Fibroblast of lung (primary cell): ENCODE results near the gene BANF2. TPM values are rescaled to one million over a fixed set of nuclear protein-coding genes. Genes with fewer than 3 reads are reported as not detected.

ENCODE experiments used
- DNase-seq, 2 donors: peaks; one replicate each; pipeline versions ENCODE4 v3.0.0 to v3.0.0-alpha.2; 2010; ENCODE audit warnings: low read depth in 2 of 2
- H2AFZ ChIP-seq: 2 replicates; pipeline ENCODE4 v1.5.1; 2012; ENCODE audit warnings: low read length, control low read depth, inconsistent platforms
- H3K27ac ChIP-seq: 2 replicates; pipeline ENCODE4 v1.5.1; 2011; ENCODE audit warnings: low read length, control low read depth; ENCODE audit not compliant: insufficient read depth
- H3K27me3 ChIP-seq: 2 replicates; pipeline ENCODE4 v1.5.1; 2011; ENCODE audit warnings: mild to moderate bottlenecking, low read length; ENCODE audit not compliant: control insufficient read depth, insufficient read depth
- H3K36me3 ChIP-seq: 2 replicates; pipeline ENCODE4 v1.5.1; 2011; ENCODE audit warnings: low read length; ENCODE audit not compliant: control insufficient read depth, insufficient read depth
- H3K4me1 ChIP-seq: 2 replicates; pipeline ENCODE4 v1.5.1; 2011; ENCODE audit warnings: low read length; ENCODE audit not compliant: control insufficient read depth, insufficient read depth; ENCODE audit errors: extremely low read depth
- H3K4me2 ChIP-seq: 2 replicates; pipeline ENCODE4 v1.5.1; 2011; ENCODE audit warnings: low read length, control low read depth; ENCODE audit not compliant: insufficient read depth; ENCODE audit errors: extremely low read depth
- H3K4me3 ChIP-seq, 4 experiments: fragments of 200-600 bp in 1 of 4; sonication (generic) in 1 of 4; replicated peaks in 1 of 4; 2 replicates each; pipeline ENCODE4 v1.5.1; 2011 to 2016; ENCODE audit warnings: low read length in 4 of 4, low read depth in 3 of 4, mild to moderate bottlenecking in 3 of 4, control low read depth in 2 of 4, inconsistent platforms in 1 of 4, mixed read lengths in 1 of 4; ENCODE audit not compliant: insufficient read depth in 1 of 4; ENCODE audit errors: control extremely low read depth in 1 of 4
- H3K79me2 ChIP-seq: 2 replicates; pipeline ENCODE4 v1.5.1; 2012; ENCODE audit warnings: mild to moderate bottlenecking, low read length, inconsistent platforms; ENCODE audit not compliant: control insufficient read depth, insufficient read depth
- H3K9ac ChIP-seq: 2 replicates; pipeline ENCODE4 v1.5.1; 2011; ENCODE audit warnings: mild to moderate bottlenecking, low read length, control low read depth; ENCODE audit not compliant: insufficient read depth
- H3K9me3 ChIP-seq: 2 replicates; pipeline ENCODE4 v1.5.1; 2012; ENCODE audit warnings: low read depth, low read length; ENCODE audit not compliant: control insufficient read depth, insufficient read depth
- H4K20me1 ChIP-seq: 2 replicates; pipeline ENCODE4 v1.5.1; 2011; ENCODE audit warnings: low read length; ENCODE audit not compliant: control insufficient read depth, insufficient read depth; ENCODE audit errors: extremely low read depth
- EZH2 ChIP-seq: IDR thresholded peaks from 2 replicates; pipeline ENCODE4 v1.5.1; 2012; ENCODE audit warnings: low read length, control low read depth, mild to moderate bottlenecking; ENCODE audit errors: missing control alignments
- polyA plus RNA-seq, 2 donors: library from polyadenylated mRNA; depleted of rRNA in 1 of 2; stranded (reverse) in 1 of 2; unstranded in 1 of 2; fragments of >200 nt; gene quantifications; 2 replicates each; pipeline ENCODE4 v1.2.1, GENCODE V29; 2011 to 2012; ENCODE audit warnings: missing spikeins in 1 of 2
- total RNA-seq: library from RNA; depleted of rRNA; stranded (reverse); fragments of >200 nt; gene quantifications from 2 replicates; pipeline ENCODE4 v1.2.1, GENCODE V29; 2014
- TF ChIP-seq, protein P1 (sequence below), 2 donors: IDR thresholded peaks in 1 of 2; conservative IDR thresholded peaks in 1 of 2; 1 replicate in 1 of 2; 2 replicates in 1 of 2; pipeline ENCODE4 v1.5.1; 2011 to 2012; ENCODE audit warnings: low read length in 2 of 2, control low read depth in 1 of 2, inconsistent platforms in 1 of 2, low read depth in 1 of 2, mild to moderate bottlenecking in 1 of 2

The BANF2 gene
- total and polyA plus RNA-seq, 2 donors (not counting 1 experiment from before 2014, with no cell fraction given), result not detected

DNA sequence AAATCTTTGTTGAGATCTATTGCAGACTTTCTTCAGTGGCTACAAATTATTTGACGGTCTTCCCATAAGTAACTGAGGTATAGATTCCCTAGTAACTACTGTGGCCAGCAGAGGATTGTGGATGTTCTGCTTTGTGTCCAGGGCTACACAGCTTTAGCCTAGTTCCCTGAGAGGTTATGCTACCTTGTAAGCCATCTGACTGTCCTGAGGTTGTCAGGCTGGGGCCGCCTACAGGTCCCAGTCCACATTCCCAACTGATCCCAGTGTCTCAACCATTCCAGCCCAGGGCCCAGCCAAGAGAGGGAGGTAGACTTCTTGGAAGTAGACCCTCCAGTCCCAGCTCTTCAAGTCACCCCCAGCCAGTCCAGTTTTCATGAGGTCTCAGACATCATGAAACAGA lies 57.7 kb downstream of the BANF2 start:
- no peak overlapping the region for H3K27ac ChIP-seq
- no peak overlapping the region for H2AFZ ChIP-seq
- H3K79me2 ChIP-seq, result no peaks in the 10 kb centered on the region
- H3K4me1 ChIP-seq, result no peaks in the 10 kb centered on the region
- H3K27me3 ChIP-seq, result peaks cover 11% of the 10 kb centered on the region
- DNase-seq, result no peak
- H3K4me2 ChIP-seq, result no peak overlapping the region
- H3K9me3 ChIP-seq, result no peaks in the 10 kb centered on the region
- no peaks in the 10 kb centered on the region for H3K36me3 ChIP-seq
- no peaks in the 10 kb centered on the region for H4K20me1 ChIP-seq
- H3K4me3 ChIP-seq, result no peak overlapping the region
- no peak overlapping the region for H3K9ac ChIP-seq
- TF ChIP-seq, protein P1, sequence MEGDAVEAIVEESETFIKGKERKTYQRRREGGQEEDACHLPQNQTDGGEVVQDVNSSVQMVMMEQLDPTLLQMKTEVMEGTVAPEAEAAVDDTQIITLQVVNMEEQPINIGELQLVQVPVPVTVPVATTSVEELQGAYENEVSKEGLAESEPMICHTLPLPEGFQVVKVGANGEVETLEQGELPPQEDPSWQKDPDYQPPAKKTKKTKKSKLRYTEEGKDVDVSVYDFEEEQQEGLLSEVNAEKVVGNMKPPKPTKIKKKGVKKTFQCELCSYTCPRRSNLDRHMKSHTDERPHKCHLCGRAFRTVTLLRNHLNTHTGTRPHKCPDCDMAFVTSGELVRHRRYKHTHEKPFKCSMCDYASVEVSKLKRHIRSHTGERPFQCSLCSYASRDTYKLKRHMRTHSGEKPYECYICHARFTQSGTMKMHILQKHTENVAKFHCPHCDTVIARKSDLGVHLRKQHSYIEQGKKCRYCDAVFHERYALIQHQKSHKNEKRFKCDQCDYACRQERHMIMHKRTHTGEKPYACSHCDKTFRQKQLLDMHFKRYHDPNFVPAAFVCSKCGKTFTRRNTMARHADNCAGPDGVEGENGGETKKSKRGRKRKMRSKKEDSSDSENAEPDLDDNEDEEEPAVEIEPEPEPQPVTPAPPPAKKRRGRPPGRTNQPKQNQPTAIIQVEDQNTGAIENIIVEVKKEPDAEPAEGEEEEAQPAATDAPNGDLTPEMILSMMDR (conservative IDR thresholded peaks at IDR 0.05 in 1 of 2, IDR thresholded peaks at IDR 0.05 in 1 of 2; ENCODE audit: low read depth in 1 of 2, low read length in 2 of 2), result no peak
- TF ChIP-seq EZH2, result no peak

DNA sequence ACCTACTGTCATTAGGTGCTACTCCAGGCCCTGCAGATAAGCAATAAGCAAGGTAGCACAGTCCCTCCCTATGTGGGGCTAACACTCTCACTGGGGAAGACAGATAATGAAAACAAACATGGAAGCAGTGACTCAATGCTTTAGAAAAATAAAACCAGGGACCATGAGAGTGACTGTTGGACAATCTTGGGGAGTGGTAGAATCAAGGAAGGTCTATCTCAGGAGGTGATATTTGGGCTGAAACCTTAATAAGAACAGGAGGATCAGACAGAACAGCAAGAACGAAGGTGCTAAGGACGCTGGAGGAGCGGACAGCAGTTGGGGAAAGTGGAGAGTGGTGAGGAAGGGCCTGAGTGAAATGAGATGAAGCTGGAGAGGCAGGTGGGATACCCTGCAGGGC lies 58.2 kb downstream of the BANF2 start:
- Histone ChIP-seq H3K36me3 (no peaks in the 10 kb centered on the region), H3K9ac (no peak overlapping the region), H3K27ac (no peak overlapping the region), H3K4me3 (no peak overlapping the region), H2AFZ (no peak overlapping the region), H4K20me1 (no peaks in the 10 kb centered on the region), H3K27me3 (peaks cover 10% of the 10 kb centered on the region), H3K4me1 (no peaks in the 10 kb centered on the region), H3K9me3 (no peaks in the 10 kb centered on the region), H3K4me2 (no peak overlapping the region), H3K79me2 (no peaks in the 10 kb centered on the region)
- no peak for TF ChIP-seq EZH2
- TF ChIP-seq, protein P1 (conservative IDR thresholded peaks at IDR 0.05 in 1 of 2, IDR thresholded peaks at IDR 0.05 in 1 of 2; ENCODE audit: low read depth in 1 of 2, low read length in 2 of 2), result no peak
- DNase-seq, result no peak

DNA sequence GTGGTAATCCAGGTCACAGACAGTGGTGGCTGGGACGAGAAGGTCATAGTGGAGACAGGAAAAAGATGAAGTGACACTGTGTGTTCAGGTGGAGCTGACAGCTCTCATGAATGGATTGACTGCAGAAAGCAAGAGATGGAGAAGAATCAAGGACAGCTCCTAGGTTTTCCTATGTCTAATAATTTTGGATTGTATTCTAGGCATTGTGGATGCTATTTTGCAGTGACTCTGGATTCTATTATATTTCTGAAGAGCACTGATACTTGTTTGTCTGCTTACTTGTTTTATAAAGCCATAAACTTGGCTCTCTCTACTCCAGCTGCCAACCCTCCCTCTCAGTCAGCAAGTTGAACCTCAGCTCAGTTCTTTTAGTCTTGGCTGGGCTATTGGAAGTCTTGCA lies 58.7 kb downstream of the BANF2 start:
- Histone ChIP-seq H3K27ac (no peak overlapping the region), H3K27me3 (peaks cover 7% of the 10 kb centered on the region), H3K9ac (no peak overlapping the region), H3K79me2 (no peaks in the 10 kb centered on the region), H3K4me3 (no peak overlapping the region), H2AFZ (no peak overlapping the region), H3K9me3 (no peaks in the 10 kb centered on the region), H3K4me1 (no peaks in the 10 kb centered on the region), H3K4me2 (no peak overlapping the region), H4K20me1 (no peaks in the 10 kb centered on the region), H3K36me3 (no peaks in the 10 kb centered on the region)
- no peak for TF ChIP-seq EZH2
- TF ChIP-seq, protein P1 (conservative IDR thresholded peaks at IDR 0.05 in 1 of 2, IDR thresholded peaks at IDR 0.05 in 1 of 2; ENCODE audit: low read depth in 1 of 2, low read length in 2 of 2), result no peak
- no peak for DNase-seq
